Putamen (tissue), 1 donor: ENCODE results near the gene FFAR2.

Source experiments
- DNase-seq: peaks from one replicate; pipeline ENCODE4 v3.0.0-alpha.2; 2016; ENCODE audit warnings: low spot score

The FFAR2 gene

DNA sequence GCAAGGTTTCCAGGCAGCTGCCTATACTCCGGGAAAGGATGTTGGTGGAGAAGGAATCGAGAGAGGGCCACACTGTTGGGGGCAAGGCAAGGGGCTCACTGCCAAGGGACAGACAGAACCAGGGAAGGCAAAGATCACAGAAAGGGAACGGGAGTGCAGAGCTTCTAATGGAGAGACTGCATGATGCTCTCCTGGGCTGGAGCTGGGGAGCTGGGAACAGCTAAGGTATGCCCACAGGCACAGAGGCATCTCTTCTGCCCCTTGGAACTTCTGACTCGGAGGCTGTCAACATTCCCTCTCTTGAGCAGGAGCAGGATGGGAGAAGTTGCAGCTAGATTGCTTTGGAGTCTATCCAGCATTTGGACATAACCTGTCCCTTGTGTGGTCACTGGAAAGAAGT, 22.4 kb upstream of the FFAR2 start:
- DNase-seq, result no peak

DNA sequence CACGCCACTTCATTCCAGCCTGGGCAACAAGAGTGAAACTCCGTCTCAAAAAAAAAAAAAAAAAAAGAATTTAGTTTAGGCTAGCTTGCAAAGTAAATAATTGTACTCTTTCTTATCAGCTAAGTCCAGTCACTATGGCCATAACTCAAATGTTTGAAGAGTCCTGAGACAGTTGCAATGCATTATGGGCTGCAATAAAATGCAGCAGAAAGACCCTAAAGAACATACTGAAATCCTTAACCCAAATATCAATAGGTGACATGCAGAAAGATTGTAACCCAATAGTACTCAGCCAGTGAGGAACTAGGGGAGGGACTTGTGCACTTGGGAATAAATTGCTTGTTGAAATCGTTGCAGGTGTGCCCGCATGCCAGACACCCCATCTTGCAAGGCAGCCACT, 20.9 kb upstream of the FFAR2 start:
- DNase-seq, result no peak

DNA sequence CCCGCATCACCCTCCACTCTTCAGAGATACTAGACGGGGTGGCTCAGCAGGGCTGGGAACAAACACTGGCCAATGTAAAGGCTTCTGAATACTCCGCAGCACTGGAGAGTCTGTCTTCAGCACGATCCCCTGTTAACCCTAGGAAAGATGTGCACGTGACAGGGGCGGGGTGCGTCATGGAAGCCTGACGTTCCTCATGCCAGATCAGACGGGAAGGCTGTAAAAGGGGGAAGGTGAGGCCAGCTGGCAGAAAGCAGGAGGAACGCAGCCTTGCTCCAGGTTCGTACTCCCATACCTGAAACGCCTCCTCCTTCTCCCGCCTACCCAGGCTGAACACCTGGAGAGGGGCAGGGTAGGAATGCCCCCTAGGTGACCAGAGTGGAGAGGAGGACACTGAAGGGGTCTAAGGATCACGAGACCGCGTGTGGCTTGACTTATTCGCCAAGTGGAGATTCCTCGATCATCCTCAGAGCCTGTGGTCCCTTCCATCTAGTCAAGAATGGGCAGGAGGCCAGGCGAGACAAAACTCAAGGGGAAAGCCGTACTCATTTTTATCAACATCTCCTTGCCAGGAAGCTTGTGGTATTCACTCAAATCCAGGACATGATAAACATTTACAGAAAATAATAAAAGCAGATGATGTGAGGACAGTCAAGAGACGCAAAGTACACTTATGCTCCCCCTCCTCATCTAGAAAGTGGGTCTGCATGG, 18.2 kb upstream of the FFAR2 start:
- DNase-seq, result no peak

DNA sequence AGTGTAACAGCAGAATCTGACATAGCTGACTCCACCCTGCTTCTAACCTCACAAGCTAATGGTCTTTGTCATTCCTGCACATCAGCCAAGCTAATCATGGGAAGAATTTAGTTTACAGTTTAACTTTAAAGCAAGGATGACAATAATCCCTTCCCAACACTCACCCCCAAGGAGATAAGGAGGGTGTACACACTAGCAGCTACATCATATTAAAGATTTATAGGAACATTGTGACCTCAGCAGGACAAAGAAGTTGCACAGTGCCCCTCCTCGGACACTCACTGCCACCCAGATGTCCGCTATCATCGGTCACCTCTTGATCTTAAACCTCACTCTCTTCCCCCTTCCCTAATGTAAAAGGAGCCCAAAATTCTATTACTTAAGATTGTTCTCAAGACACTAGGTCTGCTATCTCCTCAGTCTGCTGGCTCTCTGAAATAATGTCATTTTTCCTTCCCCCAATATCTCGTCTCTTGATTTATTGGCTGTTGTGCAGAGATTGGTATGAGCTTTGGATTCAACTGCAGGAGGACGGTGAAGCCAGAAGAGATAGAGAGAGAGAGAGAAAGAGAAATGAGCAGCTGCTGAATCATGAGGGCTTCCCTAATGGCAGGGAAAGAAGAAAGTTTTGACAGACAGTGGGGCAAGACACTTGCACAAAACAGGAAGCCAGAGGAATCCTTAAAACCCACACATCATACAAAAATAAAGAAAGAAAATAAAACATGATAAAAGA, 17.5 kb upstream of the FFAR2 start:
- DNase-seq, result no peak

DNA sequence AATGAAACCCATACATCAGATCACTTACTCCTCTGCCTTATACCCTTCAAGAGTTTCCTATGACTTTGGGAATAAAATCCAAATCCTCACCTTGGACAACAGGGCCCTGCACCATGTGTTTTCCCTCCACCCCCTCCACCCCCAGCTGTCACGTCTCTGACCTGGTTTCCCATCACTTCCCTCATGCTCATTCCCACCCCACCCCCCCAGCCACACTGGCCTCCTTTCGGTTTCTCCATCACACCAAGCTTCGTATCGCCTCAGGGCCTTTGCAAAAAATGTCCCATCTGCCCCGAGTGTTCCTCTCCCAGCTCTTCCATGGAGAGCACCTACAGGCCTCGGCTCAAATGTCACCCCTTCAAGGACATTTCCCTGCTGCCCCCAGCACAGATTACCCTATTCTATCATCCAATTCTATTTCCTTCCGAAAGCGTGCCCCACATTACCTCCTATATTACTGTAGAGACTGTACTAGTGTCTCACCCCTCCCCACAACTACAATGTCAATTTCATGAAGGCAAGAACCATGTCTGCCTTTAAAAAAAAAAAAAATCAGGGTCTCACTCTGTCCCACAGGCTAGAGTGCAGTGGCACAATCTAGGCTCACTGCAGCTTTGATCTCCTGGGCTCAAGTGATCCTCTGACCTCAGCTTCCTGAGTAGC, 16.8 kb upstream of the FFAR2 start:
- DNase-seq, result no peak

DNA sequence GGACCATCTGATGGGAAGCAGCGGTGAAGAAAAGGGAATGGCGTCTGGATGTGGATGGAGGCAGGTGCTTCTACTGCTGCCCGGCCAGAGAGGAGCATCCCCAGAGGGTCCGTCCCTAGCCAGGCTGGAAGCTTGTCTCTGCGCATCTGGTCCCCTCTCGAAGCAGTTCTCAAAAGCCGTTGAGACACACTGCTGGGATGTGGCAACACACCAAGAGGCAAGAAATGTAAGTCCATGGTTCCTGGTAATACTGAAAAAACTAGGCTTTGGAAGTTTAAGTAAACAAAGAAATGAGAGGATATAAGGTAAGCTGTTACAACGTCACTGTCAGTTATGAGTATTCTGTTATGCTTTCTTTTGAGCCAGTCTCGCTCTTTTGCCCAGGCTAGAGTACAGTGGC, 15.1 kb upstream of the FFAR2 start:
- no peak for DNase-seq

DNA sequence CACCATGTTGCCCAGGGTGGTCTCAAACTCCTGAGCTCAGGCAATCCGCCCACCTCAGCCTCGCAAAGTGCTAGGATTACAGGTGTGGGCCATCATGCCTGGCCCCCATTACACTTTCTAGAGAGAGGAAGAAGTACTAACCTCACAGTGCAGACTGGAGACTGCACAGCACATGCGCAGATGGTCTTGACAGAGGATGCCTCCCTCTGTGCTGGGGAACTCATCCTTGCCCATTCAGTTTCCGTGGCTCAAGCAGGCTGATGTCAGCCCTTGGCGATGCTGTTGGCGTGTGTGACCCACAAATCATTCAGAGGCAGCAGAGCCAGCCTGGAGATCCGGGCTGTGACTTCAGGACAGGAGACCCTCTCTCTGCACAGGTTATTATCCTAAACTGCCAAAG, 14.6 kb upstream of the FFAR2 start:
- DNase-seq, result no peak

DNA sequence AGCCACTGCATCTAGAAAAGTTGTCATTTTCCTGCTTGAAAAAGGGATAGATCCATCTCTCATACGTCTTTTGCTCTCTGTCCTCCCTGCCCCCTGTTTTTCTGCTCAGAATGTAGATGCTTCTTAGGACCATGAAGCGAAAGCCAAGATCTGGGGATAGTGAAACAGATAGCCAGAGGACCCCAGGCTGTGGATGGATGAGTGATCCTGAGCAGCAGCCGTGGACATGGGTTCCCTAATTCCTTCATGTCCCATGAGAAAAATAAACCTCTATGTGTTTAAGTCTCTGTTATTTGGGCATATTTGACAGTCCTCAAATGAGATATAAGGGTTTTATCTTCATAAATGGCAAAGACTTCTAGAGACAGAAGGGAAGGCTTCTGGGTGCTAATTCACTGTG, 12.2 kb upstream of the FFAR2 start:
- no peak for DNase-seq

DNA sequence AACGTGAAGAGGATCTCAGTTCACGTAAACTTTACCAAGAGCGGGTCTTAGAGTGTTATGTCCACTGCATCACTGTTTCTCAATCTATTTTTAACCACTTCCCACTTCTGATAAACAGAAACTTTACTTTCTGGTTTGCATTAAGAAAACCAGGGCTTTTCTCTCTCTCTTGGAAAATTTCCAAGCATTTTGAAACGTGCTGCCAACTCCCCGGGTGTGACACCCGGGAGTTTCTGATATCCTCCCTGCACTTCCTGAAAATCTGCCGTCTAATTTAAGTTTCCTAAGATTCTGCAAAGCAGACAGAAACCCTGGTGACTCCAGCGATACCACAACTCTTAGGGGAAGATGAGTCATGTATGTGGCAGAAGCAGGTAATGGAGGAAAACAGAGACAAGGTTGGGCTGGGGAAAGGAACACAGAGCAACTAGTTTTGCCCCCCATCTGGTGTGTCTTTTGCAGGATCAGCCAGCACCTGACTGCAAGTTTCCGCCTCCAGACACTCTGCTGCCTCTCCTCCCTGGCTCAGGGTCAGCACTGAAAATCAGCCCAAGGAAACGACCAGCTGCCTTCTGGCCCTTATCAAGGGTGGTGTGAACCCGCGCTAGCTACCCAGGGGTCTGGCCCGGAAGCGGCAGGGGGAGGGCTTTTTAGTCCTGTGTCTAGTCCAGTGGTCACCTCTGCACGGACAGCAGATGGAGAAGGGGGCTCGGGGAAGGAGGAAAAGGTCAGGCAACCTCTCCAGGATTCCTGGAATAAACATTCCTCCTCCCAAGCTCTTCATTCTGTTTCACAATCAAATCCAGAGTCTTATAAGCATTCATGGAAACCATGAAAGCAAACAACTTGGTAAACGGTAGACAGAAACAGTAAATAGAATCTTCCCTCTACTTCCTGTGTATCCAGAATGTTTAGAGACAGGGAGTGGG, 11.3 kb upstream of the FFAR2 start:
- DNase-seq, result no peak

DNA sequence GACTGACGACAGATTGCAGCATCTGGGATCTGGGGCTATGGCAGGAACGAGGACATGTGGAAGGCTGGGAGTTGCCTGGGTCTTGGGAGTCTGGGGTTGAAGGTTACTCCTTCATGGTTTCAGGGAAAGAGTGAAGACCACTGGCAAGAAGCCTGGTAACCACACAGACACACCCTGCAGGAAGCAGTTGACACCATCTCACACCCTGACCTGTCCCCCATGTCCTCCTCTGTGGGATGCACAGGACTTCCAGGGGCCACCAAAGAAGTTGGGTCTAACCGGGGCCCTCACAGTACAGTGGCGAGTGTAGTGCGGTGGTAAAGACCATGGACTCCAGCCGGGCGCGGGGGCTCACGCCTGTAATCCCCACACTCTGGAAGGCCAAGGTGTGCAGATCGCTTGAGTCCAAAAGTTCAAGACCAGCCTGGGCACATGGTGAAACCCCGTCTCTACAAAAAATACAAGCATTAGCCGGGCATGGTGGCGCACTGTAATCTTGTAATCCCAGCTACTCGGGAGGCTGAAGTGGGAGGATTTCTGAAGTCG, 10.6 kb upstream of the FFAR2 start:
- DNase-seq, result no peak

DNA sequence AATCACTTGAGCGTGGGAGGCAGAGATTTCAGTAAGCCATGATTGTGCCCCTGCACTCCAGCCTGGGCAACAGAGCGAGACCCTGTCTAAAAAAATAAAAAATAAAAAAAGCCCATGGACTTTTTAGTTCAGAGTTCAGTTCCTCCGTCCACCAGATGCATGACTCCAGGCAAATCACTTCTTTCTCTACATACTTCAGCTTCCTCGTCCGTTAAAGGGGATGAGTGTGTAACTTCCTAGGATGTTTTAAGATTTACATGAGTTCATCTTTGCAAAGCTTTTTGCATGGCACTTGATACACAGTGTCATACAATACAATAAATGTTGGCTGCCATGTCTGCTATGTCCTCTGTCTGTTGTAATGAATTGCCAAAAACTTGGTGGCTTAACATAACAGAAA, 10.0 kb upstream of the FFAR2 start:
- no peak for DNase-seq

DNA sequence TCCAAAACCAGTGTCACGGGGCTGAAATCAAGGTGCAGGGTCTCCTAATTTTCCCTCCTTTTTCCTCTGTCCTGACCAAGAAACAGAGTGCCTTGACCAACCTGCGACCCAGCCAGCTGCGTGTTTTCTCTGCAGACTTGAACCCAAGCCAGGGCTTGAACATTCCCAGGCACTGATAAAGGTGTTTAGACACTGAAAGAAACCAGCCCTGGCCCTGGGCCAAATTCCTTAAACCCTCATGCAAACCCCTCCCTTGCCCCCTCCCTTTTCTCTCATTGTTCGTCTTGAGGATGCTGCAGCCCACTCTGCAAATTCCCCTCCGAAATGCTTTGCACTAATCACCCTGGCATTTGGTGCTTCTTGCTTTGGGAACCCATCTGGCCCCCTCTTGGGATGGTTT, 9.5 kb upstream of the FFAR2 start:
- no peak for DNase-seq

DNA sequence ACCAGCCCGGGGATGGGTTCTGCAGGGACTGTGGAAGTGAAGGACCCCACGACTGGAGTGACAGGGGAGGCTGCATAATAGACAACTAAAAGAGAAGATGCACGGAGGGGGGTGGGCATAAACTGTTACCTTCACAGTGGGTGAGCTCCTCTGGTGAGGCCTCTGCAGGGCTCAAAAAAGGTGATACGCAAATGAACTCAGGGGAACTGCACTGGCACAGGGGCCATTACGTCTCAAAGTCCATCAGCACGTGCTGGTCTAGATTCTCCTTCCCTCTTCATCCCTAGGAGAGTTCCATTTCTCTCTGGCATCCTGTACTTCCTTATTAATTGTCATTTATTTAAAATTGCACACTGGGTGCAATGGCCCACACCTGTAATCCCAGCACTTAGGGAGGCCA, 8.1 kb upstream of the FFAR2 start:
- DNase-seq, result no peak

DNA sequence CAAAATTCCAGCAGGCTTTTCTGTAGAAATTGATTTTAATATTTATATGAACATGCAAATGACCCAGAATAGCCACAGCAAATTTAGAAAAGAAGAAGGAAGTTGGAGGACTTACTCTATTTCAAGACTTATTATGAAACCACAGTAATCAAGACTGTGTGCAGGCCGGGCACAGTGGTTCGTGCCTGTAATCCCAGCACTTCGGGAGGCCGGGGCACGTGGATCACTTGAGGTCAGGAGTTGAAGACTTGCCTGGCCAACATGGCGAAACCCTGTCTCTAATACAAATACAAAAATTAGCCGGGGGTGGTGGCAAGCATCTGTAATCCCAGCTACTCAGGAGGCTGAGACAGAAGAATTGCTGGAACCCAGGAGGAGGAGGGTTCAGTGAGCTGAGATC, 6.0 kb upstream of the FFAR2 start:
- no peak for DNase-seq

DNA sequence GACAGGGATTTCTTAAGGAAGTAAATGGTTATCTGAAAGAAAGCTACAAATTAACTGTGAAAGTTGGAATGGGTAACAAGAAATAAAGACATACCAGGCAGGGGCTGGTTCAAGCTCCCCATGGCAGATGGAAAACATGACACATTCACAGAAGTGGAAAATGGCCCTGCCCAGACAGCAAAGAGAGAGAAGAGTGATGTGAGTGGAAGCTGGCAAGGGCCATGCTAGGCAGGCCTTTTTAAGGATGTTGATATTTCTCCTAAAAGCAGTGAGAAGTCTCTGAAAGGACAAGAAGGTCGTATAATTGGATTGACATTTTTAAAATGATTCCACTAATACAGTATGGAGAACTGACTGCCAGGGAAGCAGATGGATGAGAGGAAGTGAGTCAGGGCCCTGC, 3.3 kb upstream of the FFAR2 start:
- DNase-seq, result no peak

DNA sequence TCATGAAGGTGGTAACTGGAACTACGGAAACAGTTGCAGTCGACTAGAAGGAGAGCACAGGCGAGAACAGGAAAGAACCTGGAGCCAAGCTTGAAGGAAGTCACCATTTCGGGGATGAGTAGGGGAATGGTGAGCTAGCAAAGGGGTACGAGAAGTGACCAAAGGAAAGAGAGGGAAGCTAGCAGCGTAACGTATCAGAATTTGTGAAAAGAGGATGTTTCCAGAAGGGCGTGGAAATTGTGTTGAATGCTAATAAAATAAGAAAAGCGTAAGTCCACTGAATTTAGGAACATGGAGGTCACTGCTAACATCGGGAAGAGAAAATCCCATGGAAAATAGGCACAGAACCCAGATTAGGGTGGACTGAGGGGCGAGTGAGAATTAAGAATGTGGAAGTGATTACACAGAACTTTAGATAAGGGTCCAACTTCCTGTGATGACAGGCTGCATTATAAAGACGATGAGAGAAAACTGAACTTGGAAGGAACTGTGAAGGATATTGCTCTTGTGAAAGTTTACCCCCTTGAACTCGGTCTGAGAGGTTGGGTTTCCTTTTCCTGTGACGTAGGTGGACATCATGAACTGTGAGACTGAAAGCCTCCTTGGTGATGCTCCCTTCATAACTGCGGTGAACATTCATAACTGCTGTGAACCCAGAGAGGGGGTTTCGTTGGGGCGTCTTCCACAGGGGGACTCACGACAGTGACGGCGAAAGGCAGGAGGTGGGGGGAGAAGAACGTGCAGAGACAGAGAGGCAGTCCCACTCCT, 2.0 kb upstream of the FFAR2 start:
- no peak for DNase-seq

DNA sequence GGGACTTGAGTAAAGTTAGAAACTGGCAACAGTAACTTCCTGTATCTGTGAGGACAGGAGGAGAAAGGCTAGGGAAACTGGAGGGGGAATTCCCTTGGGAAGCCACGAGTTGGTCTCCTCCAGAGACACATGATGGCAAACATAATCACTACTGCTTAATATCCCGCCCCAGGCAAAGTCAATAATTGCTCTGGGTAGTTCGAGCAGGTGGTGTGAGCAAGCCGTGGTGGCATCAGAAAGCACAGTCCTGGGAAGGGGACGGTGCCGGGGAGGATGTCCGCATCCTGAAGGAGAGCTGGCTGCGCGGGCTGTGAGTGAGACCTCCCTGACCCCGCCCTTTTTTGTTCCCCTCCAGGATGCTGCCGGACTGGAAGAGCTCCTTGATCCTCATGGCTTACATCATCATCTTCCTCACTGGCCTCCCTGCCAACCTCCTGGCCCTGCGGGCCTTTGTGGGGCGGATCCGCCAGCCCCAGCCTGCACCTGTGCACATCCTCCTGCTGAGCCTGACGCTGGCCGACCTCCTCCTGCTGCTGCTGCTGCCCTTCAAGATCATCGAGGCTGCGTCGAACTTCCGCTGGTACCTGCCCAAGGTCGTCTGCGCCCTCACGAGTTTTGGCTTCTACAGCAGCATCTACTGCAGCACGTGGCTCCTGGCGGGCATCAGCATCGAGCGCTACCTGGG, 1.4 kb downstream of the FFAR2 start:
- no peak for DNase-seq

DNA sequence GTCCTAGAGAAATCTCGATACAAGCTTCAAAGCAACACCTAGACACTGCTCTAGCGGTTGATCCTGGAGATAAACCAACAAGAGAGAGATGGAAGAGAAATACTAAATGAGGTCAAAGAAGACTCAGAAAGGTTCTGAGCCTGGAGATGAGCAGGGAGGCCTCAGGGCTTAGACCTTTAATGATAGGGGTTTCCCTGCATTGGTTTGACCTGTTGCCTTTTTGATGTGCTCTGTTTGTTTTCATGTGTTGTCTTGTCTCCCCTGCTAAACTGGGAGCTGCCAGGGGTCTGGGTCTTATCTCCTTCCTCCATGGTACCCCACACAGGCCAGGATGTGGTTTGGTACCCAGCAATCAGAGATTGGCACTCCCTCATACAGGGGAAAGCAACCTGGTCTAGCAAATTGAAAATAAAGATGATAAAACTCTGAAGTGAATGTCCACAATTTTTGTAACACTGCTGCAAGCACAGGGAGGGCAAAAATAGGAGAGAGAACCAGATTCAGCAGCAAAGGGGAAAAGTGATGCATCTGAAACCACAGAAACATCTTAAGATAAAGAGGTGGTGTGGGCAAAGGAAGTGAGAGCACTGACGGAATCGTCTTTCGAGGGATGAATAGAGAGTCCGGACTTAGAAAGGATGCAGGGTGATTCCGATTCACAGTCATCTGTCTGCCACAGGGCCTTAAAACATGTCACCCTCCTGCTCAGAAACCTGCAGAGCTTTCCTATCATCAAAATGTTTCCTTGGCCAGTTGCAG, 3.5 kb downstream of the FFAR2 start:
- no peak for DNase-seq

DNA sequence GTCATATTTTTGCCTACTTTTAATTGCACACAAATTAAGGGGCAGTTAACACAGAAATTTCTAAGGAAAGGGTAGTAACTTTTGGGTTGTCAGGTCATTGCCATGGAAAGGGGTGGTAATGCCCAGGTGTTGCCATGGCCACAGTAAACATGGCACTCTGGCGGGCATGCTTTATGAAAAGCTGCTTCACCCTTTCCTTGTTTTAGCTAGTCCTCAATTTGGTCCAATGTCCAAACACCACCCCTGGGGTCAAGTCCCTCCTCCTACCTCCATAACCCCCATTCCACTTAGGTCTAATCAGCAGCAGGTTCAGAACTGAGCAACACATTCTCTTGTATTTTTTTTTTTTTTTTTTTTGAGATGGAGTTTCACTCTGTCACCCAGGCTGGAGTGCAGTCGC, 6.6 kb downstream of the FFAR2 start:
- no peak for DNase-seq
